Stimulated activated CD8-positive, alpha-beta memory T cell treated with anti-CD3 and anti-CD28 coated beads, Interleukin-2, amount 100 ng/mL, for 48 hours (primary cell): ENCODE results near the gene UBTD2.
A peak's percentile ranks its signal among the peaks of the same experiment; 100 is the strongest.
"Not testable (repeated sequence)": the region's sequence is repeated elsewhere in the genome, so short reads cannot be mapped to it uniquely, and the experiment has no call there.

Source experiments
- DNase-seq, 2 donors: peaks; one replicate each; pipeline ENCODE4 v3.0.0-alpha.2; 2020; ENCODE audit warnings: low read depth in 2 of 2

The UBTD2 gene

GRCh38 chr5:172283020-172283861 is at the start of gene UBTD2:
UBTD2 (minus strand) TSS chr5:172283764; CDS start chr5:172283665, 99 bp downstream.
- DNase-seq, result peak; percentile 68 to 73

- DNase-seq, result not testable (repeated sequence)
Observed at GRCh38 chr5:172326901-172327300, 43.3 kb upstream of the UBTD2 start.

GRCh38 chr5:172325452-172325851 is 41.9 kb upstream of the UBTD2 start:
- no peak for DNase-seq

GRCh38 chr5:172322028-172322965 is 38.7 kb upstream of the UBTD2 start:
- no peak for DNase-seq

GRCh38 chr5:172321593-172321992 is 38.0 kb upstream of the UBTD2 start:
- DNase-seq, result no peak

- DNase-seq, result no peak
Observed at GRCh38 chr5:172319708-172320441, 36.3 kb upstream of the UBTD2 start.

GRCh38 chr5:172315587-172316493 is 32.3 kb upstream of the UBTD2 start:
- DNase-seq, result no peak

- no peak for DNase-seq
Observed at GRCh38 chr5:172313915-172314314, 30.4 kb upstream of the UBTD2 start.

- DNase-seq, result no peak
Observed at GRCh38 chr5:172312286-172312685, 28.7 kb upstream of the UBTD2 start.

GRCh38 chr5:172311605-172312004 is 28.0 kb upstream of the UBTD2 start:
- DNase-seq, result no peak

- no peak for DNase-seq
Observed at GRCh38 chr5:172311026-172311425, 27.5 kb upstream of the UBTD2 start.

- DNase-seq, result no peak
Observed at GRCh38 chr5:172305380-172305779, 21.8 kb upstream of the UBTD2 start.

GRCh38 chr5:172303572-172304335 is 20.2 kb upstream of the UBTD2 start:
- DNase-seq, result no peak

- no peak for DNase-seq
Observed at GRCh38 chr5:172303162-172303561, 19.6 kb upstream of the UBTD2 start.

- no peak for DNase-seq
Observed at GRCh38 chr5:172302047-172302710, 18.6 kb upstream of the UBTD2 start.

GRCh38 chr5:172299916-172300439 is 16.4 kb upstream of the UBTD2 start:
- no peak for DNase-seq

GRCh38 chr5:172294831-172295230 is 11.3 kb upstream of the UBTD2 start:
- DNase-seq, result no peak

GRCh38 chr5:172293745-172294342 is 10.3 kb upstream of the UBTD2 start:
- DNase-seq, result no peak
